Keratinocyte (primary cell): ENCODE data around the gene TXLNB. TPM values are rescaled to one million over a fixed set of nuclear protein-coding genes. Genes with fewer than 3 reads are reported as not detected.

ENCODE experiments used
- DNase-seq: peaks from one replicate; pipeline ENCODE4 v3.0.0-alpha.2; 2011; ENCODE audit warnings: low read depth, missing footprints, low spot score
- FAIRE-seq: peaks from 2 replicates; lab custom pipeline; 2011; peaks lifted over from hg19 to GRCh38; lab: Jason Lieb, UNC
- H2AFZ ChIP-seq: 2 replicates; pipeline ENCODE4 v1.6.0; 2012; ENCODE audit warnings: low read length, control low read depth, inconsistent platforms; ENCODE audit not compliant: control insufficient read depth
- H3K27ac ChIP-seq: 2 replicates; pipeline ENCODE4 v1.5.1; 2011; ENCODE audit warnings: low read length; ENCODE audit not compliant: control insufficient read depth, insufficient read depth
- H3K27me3 ChIP-seq: 3 replicates; pipeline ENCODE4 v1.6.0; 2011; ENCODE audit warnings: low read length; ENCODE audit not compliant: control insufficient read depth, insufficient read depth; ENCODE audit errors: extremely low read depth
- H3K36me3 ChIP-seq, 2 experiments: 2 replicates in 1 of 2; 3 replicates in 1 of 2; pipeline ENCODE4 v1.5.1; 2011; ENCODE audit warnings: low read length in 2 of 2, mild to moderate bottlenecking in 1 of 2; ENCODE audit not compliant: control insufficient read depth in 2 of 2, insufficient read depth in 2 of 2; ENCODE audit errors: extremely low read depth in 1 of 2
- H3K4me1 ChIP-seq: 3 replicates; pipeline ENCODE4 v1.5.1; 2011; ENCODE audit warnings: low read length; ENCODE audit not compliant: control insufficient read depth, insufficient read depth; ENCODE audit errors: extremely low read depth
- H3K4me2 ChIP-seq: 3 replicates; pipeline ENCODE4 v1.6.0; 2011; ENCODE audit warnings: low read depth, low read length; ENCODE audit not compliant: control insufficient read depth, insufficient read depth; ENCODE audit errors: extremely low read depth
- H3K4me3 ChIP-seq, 3 experiments: fragments of 200-600 bp in 1 of 3; sonication (generic) in 1 of 3; 2 replicates in 2 of 3; 3 replicates in 1 of 3; pipeline ENCODE4 v1.5.1; 2011 to 2016; ENCODE audit warnings: low read length in 3 of 3, mild to moderate bottlenecking in 3 of 3, control low read depth in 2 of 3, inconsistent platforms in 1 of 3, low read depth in 1 of 3, mixed read lengths in 1 of 3, mixed run types in 1 of 3, moderate library complexity in 1 of 3; ENCODE audit not compliant: control insufficient read depth in 2 of 3, insufficient read depth in 2 of 3; ENCODE audit errors: extremely low read depth in 1 of 3
- H3K79me2 ChIP-seq: 2 replicates; pipeline ENCODE4 v1.6.0; 2012; ENCODE audit warnings: low read length; ENCODE audit not compliant: control insufficient read depth, insufficient read depth
- H3K9ac ChIP-seq: 3 replicates; pipeline ENCODE4 v1.6.0; 2011; ENCODE audit warnings: low read length; ENCODE audit not compliant: control insufficient read depth, insufficient read depth; ENCODE audit errors: extremely low read depth
- H3K9me1 ChIP-seq: 3 replicates; pipeline ENCODE4 v1.6.0; 2011; ENCODE audit warnings: low read length; ENCODE audit not compliant: control insufficient read depth, insufficient read depth; ENCODE audit errors: extremely low read depth
- H3K9me3 ChIP-seq: 2 replicates; pipeline ENCODE4 v1.5.1; 2012; ENCODE audit warnings: low read depth, low read length; ENCODE audit not compliant: control insufficient read depth
- H4K20me1 ChIP-seq: 3 replicates; pipeline ENCODE4 v1.6.0; 2011; ENCODE audit warnings: low read length; ENCODE audit not compliant: control insufficient read depth, insufficient read depth; ENCODE audit errors: extremely low read depth
- CTCF ChIP-seq, 3 experiments: IDR thresholded peaks in 1 of 3; conservative IDR thresholded peaks in 1 of 3; optimal IDR thresholded peaks in 1 of 3; 2 replicates in 2 of 3; 3 replicates in 1 of 3; pipeline versions ENCODE3 to v1.5.1; 2011; ENCODE audit warnings: low read length in 3 of 3, mild to moderate bottlenecking in 3 of 3, moderate library complexity in 2 of 3, control low read depth in 1 of 3, inconsistent platforms in 1 of 3; ENCODE audit not compliant: insufficient read depth in 2 of 3; ENCODE audit errors: extremely low read depth in 1 of 3
- EZH2 ChIP-seq: IDR thresholded peaks from one replicate; pipeline ENCODE4 v1.6.1; 2012; ENCODE audit warnings: inconsistent platforms, mild to moderate bottlenecking, low read length, moderate library complexity
- dilution Hi-C: fragments of 300-500 bp; cut with MboI; formaldehyde crosslinking; loops from one replicate; pipeline ENCODE4 v1.7.0; 2020; ENCODE audit warnings: low sequenced_read_pairs; ENCODE audit not compliant: extremely low pct_ligation_motif_present
- polyA plus RNA-seq, 5 experiments: library from polyadenylated mRNA; depleted of rRNA in 3 of 5; stranded (reverse) in 3 of 5; stranded (forward) in 1 of 5; unstranded in 1 of 5; fragments of >200 nt; gene quantifications; 1 replicate in 1 of 5; 2 replicates in 3 of 5; 3 replicates in 1 of 5; pipeline versions ENCODE4 v1.2.1 to v1.2.3, GENCODE V29; 2011 to 2012; ENCODE audit warnings: missing spikeins in 2 of 5, low read depth in 1 of 5, low replicate concordance in 1 of 5

Gene TXLNB
- polyA plus RNA-seq, 1 donor (not counting 4 experiments of a cell fraction or from before 2014, with no cell fraction given): 0.03 TPM

GRCh38 chr6:139311831-139312230 lies 20.0 kb upstream of the TXLNB start:
- Histone ChIP-seq H3K27ac (no peak overlapping the region), H3K9me1 (no peaks in the 10 kb centered on the region), H3K36me3 (no peaks in the 10 kb centered on the region), H3K4me2 (no peak overlapping the region), H3K9me3 (no peaks in the 10 kb centered on the region), H3K27me3 (no peaks in the 10 kb centered on the region), H3K4me1 (peaks cover 2% of the 10 kb centered on the region), H3K79me2 (no peaks in the 10 kb centered on the region), H4K20me1 (no peaks in the 10 kb centered on the region), H3K4me3 (no peak overlapping the region), H3K9ac (no peak overlapping the region), H2AFZ (no peak overlapping the region)
- dilution Hi-C loops: no loop called here
- TF ChIP-seq CTCF (optimal IDR thresholded peaks at IDR 0.05 in 1 of 3, IDR thresholded peaks at IDR 0.05 in 1 of 3, conservative IDR thresholded peaks at IDR 0.05 in 1 of 3; ENCODE audit: extremely low read depth in 1 of 3, insufficient read depth in 2 of 3, low read length in 3 of 3) (no peak), EZH2 (no peak)
- DNase-seq: no peak
- no peak for FAIRE-seq

GRCh38 chr6:139308936-139309603 lies 17.3 kb upstream of the TXLNB start:
- H3K9me1 ChIP-seq: no peaks in the 10 kb centered on the region
- H3K27me3 ChIP-seq: no peaks in the 10 kb centered on the region
- H3K79me2 ChIP-seq: no peaks in the 10 kb centered on the region
- H2AFZ ChIP-seq: no peak overlapping the region
- H4K20me1 ChIP-seq: no peaks in the 10 kb centered on the region
- dilution Hi-C loops: no loop called here
- FAIRE-seq (no peak), DNase-seq (no peak)
- H3K27ac ChIP-seq: no peak overlapping the region
- TF ChIP-seq CTCF (optimal IDR thresholded peaks at IDR 0.05 in 1 of 3, IDR thresholded peaks at IDR 0.05 in 1 of 3, conservative IDR thresholded peaks at IDR 0.05 in 1 of 3; ENCODE audit: extremely low read depth in 1 of 3, insufficient read depth in 2 of 3, low read length in 3 of 3) (no peak), EZH2 (no peak)
- no peak overlapping the region for H3K4me2 ChIP-seq
- no peak overlapping the region for H3K4me3 ChIP-seq
- peaks cover 1% of the 10 kb centered on the region for H3K4me1 ChIP-seq
- no peaks in the 10 kb centered on the region for H3K36me3 ChIP-seq
- no peaks in the 10 kb centered on the region for H3K9me3 ChIP-seq
- H3K9ac ChIP-seq: no peak overlapping the region
